ENCODE measurements around the gene MXI1.

- TF ChIP-seq CTCF (conservative IDR thresholded peaks at IDR 0.05; ENCODE audit: low read length) (no peak), EZH2phosphoT487 (IDR thresholded peaks at IDR 0.05; ENCODE audit: borderline replicate concordance, low read depth, low read length) (no peak)
These were observed 47.1 kb downstream of the MXI1 start for GRCh38 chr10:110254467-110254866.

All from OCI-LY7 (cell line).